K562 (cell line): Measurements from ENCODE around the gene BRCC3. TPM values are rescaled to one million over a fixed set of nuclear protein-coding genes. Genes with fewer than 3 reads are reported as not detected.

Experiments
- BCOR ChIP-seq: fragments of 450-650 bp; IDR thresholded peaks from 2 replicates; pipeline ENCODE4 v1.6.1; 2016
- CEBPG ChIP-seq, 3 experiments: fragments of 200-800 bp in 1 of 3; sonication (Bioruptor generic) in 1 of 3; sonication (generic) in 1 of 3; formaldehyde crosslinking in 1 of 3; IDR thresholded peaks in 2 of 3; conservative IDR thresholded peaks in 1 of 3; 2 replicates each; pipeline versions ENCODE4 v1.6.1 to v1.8.0; 2016 to 2022; ENCODE audit warnings: missing compliant biosample characterization in 2 of 3, missing genetic modification characterization in 2 of 3, mild to moderate bottlenecking in 1 of 3, missing genetic modification reagents in 1 of 3
- COPS2 ChIP-seq: fragments of 450-650 bp; conservative IDR thresholded peaks from 2 replicates; pipeline ENCODE4 v1.6.1; 2016; ENCODE audit warnings: mild to moderate bottlenecking, moderate library complexity
- DACH1 ChIP-seq: fragments of 450-650 bp; IDR thresholded peaks from 2 replicates; pipeline ENCODE4 v1.6.1; 2018; ENCODE audit not compliant: partially characterized antibody
- DNMT1 ChIP-seq: fragments of 450-650 bp; IDR thresholded peaks from 2 replicates; pipeline ENCODE4 v1.6.1; 2016; ENCODE audit warnings: antibody characterized with exemption, mild to moderate bottlenecking
- ETS2 ChIP-seq: IDR thresholded peaks from 2 replicates; pipeline ENCODE4 v1.6.1; 2016; ENCODE audit warnings: borderline replicate concordance, missing genetic modification characterization, mild to moderate bottlenecking, moderate library complexity, missing compliant biosample characterization; ENCODE audit not compliant: poor library complexity, severe bottlenecking
- GABPA ChIP-seq: fragments of 200-800 bp; sonication (Bioruptor generic); conservative IDR thresholded peaks from 2 replicates; pipeline ENCODE4 v1.6.1; 2016; ENCODE audit warnings: low read depth, missing genetic modification characterization, missing compliant biosample characterization
- GATAD2B ChIP-seq: fragments of 450-650 bp; IDR thresholded peaks from 2 replicates; pipeline ENCODE4 v1.6.1; 2017; ENCODE audit warnings: mild to moderate bottlenecking, borderline replicate concordance
- HDAC1 ChIP-seq, 2 experiments: fragments of 450-650 bp; IDR thresholded peaks; 2 replicates each; pipeline ENCODE4 v1.6.1; 2016 to 2017; ENCODE audit warnings: inconsistent platforms in 1 of 2, mild to moderate bottlenecking in 1 of 2, moderate library complexity in 1 of 2
- HDAC3 ChIP-seq: fragments of 450-650 bp; IDR thresholded peaks from 2 replicates; pipeline ENCODE4 v1.6.1; 2018; ENCODE audit warnings: borderline replicate concordance, mild to moderate bottlenecking, moderate library complexity; ENCODE audit not compliant: partially characterized antibody
- LCOR ChIP-seq: sonication (generic); formaldehyde crosslinking; IDR thresholded peaks from 2 replicates; pipeline ENCODE4 v1.8.0; 2022; ENCODE audit warnings: mild to moderate bottlenecking, missing genetic modification reagents
- MAZ ChIP-seq, 2 experiments: fragments of 450-650 bp in 1 of 2; sonication (generic) in 1 of 2; formaldehyde crosslinking; IDR thresholded peaks in 1 of 2; conservative IDR thresholded peaks in 1 of 2; 2 replicates each; pipeline versions ENCODE4 v1.4.0 to v1.5.0; 2020; ENCODE audit warnings: mild to moderate bottlenecking in 1 of 2, missing genetic modification reagents in 1 of 2
- PTBP1 ChIP-seq: fragments of 200-400 bp; formaldehyde crosslinking; IDR thresholded peaks from 2 replicates; pipeline ENCODE4 v1.6.1; 2017; ENCODE audit warnings: low read depth, low read length
- RFX5 ChIP-seq: IDR thresholded peaks from 2 replicates; pipeline ENCODE4 v1.6.1; 2011; ENCODE audit warnings: low read depth, mild to moderate bottlenecking, improper control_type of control experiment, low read length
- RREB1 ChIP-seq: fragments of 250-450 bp; sonication (Bioruptor Pico); IDR thresholded peaks from 2 replicates; pipeline ENCODE4 v1.4.0; 2020
- SPI1 ChIP-seq: IDR thresholded peaks from 2 replicates; pipeline ENCODE4 v1.6.1; 2011; ENCODE audit warnings: low read depth, low read length, control low read depth, borderline replicate concordance
- ZNF224 ChIP-seq: sonication (generic); formaldehyde crosslinking; IDR thresholded peaks from 2 replicates; pipeline ENCODE4 v1.8.0; 2022; ENCODE audit warnings: mild to moderate bottlenecking, missing genetic modification reagents
- ZNF395 ChIP-seq: fragments of 200-800 bp; sonication (Bioruptor generic); IDR thresholded peaks from 2 replicates; pipeline ENCODE4 v1.6.1; 2017; ENCODE audit warnings: missing genetic modification characterization, missing compliant biosample characterization
- ZNF445 ChIP-seq: fragments of 250-450 bp; sonication (Bioruptor Pico); IDR thresholded peaks from 2 replicates; pipeline ENCODE4 v1.4.0; 2020; ENCODE audit warnings: low read depth, mild to moderate bottlenecking, moderate library complexity
- polyA plus RNA-seq, 8 experiments: library from polyadenylated mRNA; depleted of rRNA in 4 of 8; stranded (reverse) in 5 of 8; unstranded in 3 of 8; fragments of >200 nt; fragmentation: Nextera tagmentation in 2 of 8; fragmentation: Illumina TruSeq in 1 of 8; extraction: Ambion mirVana in 2 of 8; extraction: Trizol in 1 of 8; gene quantifications; 2 replicates each; pipeline versions ENCODE4 v1.2.1 to v1.2.3, GENCODE V29; 2011 to 2014; ENCODE audit warnings: inconsistent platforms in 1 of 8, missing spikeins in 1 of 8
- total RNA-seq, 7 experiments: library from RNA; depleted of rRNA in 6 of 7; stranded (reverse); fragments of >200 nt in 6 of 7; fragmentation: Illumina TruSeq in 2 of 7; extraction: Trizol in 2 of 7; gene quantifications; 2 replicates each; pipeline versions ENCODE4 v1.2.1 to v1.2.3, GENCODE V29; 2011 to 2021; ENCODE audit warnings: low replicate concordance in 1 of 7

Gene BRCC3
- total and polyA plus RNA-seq, 9 of the 15 experiments (the other 6 are each of a cell fraction or from before 2014, with no cell fraction given), result 9.6 to 44.8 (median 26.7) TPM

DNA sequence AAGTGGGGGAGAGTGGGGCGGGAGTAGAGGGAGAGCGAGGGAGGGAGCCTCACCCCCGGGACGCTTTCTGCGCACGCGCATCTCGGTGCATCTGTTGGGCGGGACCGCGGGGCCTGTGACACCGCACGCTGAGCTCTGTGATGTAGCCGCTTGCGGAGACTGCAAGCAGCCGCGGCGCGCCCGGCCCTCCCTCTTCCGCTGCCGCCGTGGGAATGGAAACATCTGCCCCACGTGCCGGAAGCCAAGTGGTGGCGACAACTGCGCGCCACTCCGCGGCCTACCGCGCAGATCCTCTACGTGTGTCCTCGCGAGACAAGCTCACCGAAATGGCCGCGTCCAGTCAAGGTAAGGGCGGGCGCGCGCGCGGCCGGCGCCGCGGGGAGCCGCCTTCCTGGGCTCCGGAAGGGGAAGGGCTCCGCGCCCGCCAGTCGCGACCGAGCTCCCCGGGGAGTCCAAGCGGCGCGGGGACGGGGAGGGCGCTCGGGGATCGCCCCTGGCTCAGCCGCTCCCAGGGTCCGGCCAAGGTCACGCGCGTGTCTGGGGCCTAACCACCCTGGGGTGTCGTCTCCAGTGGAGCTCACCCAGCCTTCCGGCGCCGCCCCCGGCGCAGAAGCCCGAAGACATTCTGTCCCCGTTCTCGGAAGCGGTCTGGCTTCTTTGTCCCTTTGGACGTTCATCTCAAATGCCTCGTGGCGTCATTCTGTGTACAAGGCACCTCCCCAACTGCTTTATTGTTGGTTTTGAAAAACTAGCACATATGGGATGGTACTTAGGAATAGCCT, 44.4 kb upstream of the BRCC3 start, which contains the start of gene FUNDC2 (continued):
- TF ChIP-seq GATAD2B (no peak; the same call in 1 of the 2 replicates), RREB1 (no peak), HDAC3 (no peak), RFX5 (no peak), DNMT1 (no peak), BCOR (no peak), ZNF395 (CRISPR knock-in tag) (no peak), COPS2 (no peak), MAZ (CRISPR knock-in tag; conservative IDR thresholded peaks at IDR 0.05 in 1 of 2, IDR thresholded peaks at IDR 0.05 in 1 of 2) (peak in 1 of 2 experiments; percentile 76; a peak in 2 of 4 replicates), DACH1 (no peak), ETS2 (tag) (no peak), LCOR (CRISPR knock-in tag) (peak; percentile 89), GABPA (tag) (peak; percentile 91), PTBP1 (no peak), SPI1 (no peak), CEBPG (CRISPR knock-in tag; IDR thresholded peaks at IDR 0.05) (no peak), CEBPG (tag; conservative IDR thresholded peaks at IDR 0.05 in 1 of 2, IDR thresholded peaks at IDR 0.05 in 1 of 2) (no peak), ZNF445 (CRISPR knock-in tag) (no peak), ZNF224 (no peak), HDAC1 (IDR thresholded peaks at IDR 0.05) (peak in 1 of 2 experiments; percentile 73; a peak in 2 of 4 replicates)
